ENCODE results near the gene NPTXR. TPM values are rescaled to one million over a fixed set of nuclear protein-coding genes. Genes with fewer than 3 reads are reported as not detected.

Gene NPTXR
- total RNA-seq, 1 donor from 2014 or later: 1.6 TPM

Other genes starting within 250 kb of the NPTXR start
- 0.52 TPM for gene FAM227A, start 187.6 kb downstream of the NPTXR start, total RNA-seq
- 14.1 TPM for gene CBY1, start 187.4 kb downstream of the NPTXR start, total RNA-seq
- gene TOMM22, start 162.1 kb downstream of the NPTXR start, total RNA-seq: 63.7 TPM
- 25.1 TPM for gene JOSD1, start 143.1 kb downstream of the NPTXR start, total RNA-seq
- gene GTPBP1, start 138.1 kb downstream of the NPTXR start, total RNA-seq: 19.3 TPM
- 40.2 TPM for gene SUN2, start 88.0 kb downstream of the NPTXR start, total RNA-seq
- gene DNAL4, start 49.9 kb downstream of the NPTXR start, total RNA-seq: 12.0 TPM
- gene CBX6, start 28.2 kb upstream of the NPTXR start, total RNA-seq: 19.3 TPM
- 0.52 TPM for gene APOBEC3A, start 113.6 kb upstream of the NPTXR start, total RNA-seq
- gene APOBEC3B, start 138.3 kb upstream of the NPTXR start, total RNA-seq: 1.6 TPM
- 1.6 TPM for gene APOBEC3C, start 170.2 kb upstream of the NPTXR start, total RNA-seq
- 0.52 TPM for gene APOBEC3D, start 177.1 kb upstream of the NPTXR start, total RNA-seq
- 1.0 TPM for gene APOBEC3F, start 196.8 kb upstream of the NPTXR start, total RNA-seq
- 6.3 TPM for gene APOBEC3G, start 233.2 kb upstream of the NPTXR start, total RNA-seq